ENCODE data around the gene STUM. TPM values are rescaled to one million over a fixed set of nuclear protein-coding genes. Genes with fewer than 3 reads are reported as not detected.
A peak's percentile ranks its signal among the peaks of the same experiment; 100 is the strongest.

The STUM gene
- total RNA-seq, 4 donors from 2014 or later: 1.4 to 4.1 (median 3.3) TPM

GRCh38 chr1:226603022-226603857 lies 54.7 kb downstream of the STUM start:
- Histone ChIP-seq H3K4me3 (no peak overlapping the region), H3K4me1 (peaks cover 9 to 26% (median 14%) of the 10 kb centered on the region in 4 donors), H3K27me3 (no peaks in the 10 kb centered on the region), H3K27ac (peak overlapping the region; percentile 63 to 80 (median 74)), H3K36me3 (no peaks in the 10 kb centered on the region), H3K9me3 (no peaks in the 10 kb centered on the region)
- peak; percentile 40 for DNase-seq
- 40 to 75% methylated on average over 1 to 8 of the region's 8 CpGs for WGBS, 2 donors (ENCODE audit: low coverage in 1 of 2)
- intact Hi-C loops (cut with DNase I; ENCODE audit: low total_unique reads): no loop called here
- no peak for TF ChIP-seq POLR2AphosphoS5 (IDR thresholded peaks at IDR 0.05)
- TF ChIP-seq POLR2A (IDR thresholded peaks at IDR 0.05): no peak
- no peak for TF ChIP-seq CTCF (IDR thresholded peaks at IDR 0.05)
- TF ChIP-seq EP300 (IDR thresholded peaks at IDR 0.05; ENCODE audit: low read depth): no peak
- in situ Hi-C loops (cut with MboI; ENCODE audit: low pct_ligation_motif_present in 1 of 4, low pct_unique_long_range_greater_than_20kb in 1 of 4, low sequenced_read_pairs in 3 of 4): loop anchor here in 2 of 4 donors (25.0 kb wide), 1 partner anchor 191 kb away; the partner anchor contains the start of gene PARP1 (in 2 of the 2)

GRCh38 chr1:226603858-226604559 lies 55.4 kb downstream of the STUM start:
- intact Hi-C loops (cut with DNase I; ENCODE audit: low total_unique reads): no loop called here
- H3K36me3 ChIP-seq: no peaks in the 10 kb centered on the region
- no peak for DNase-seq
- TF ChIP-seq POLR2A (IDR thresholded peaks at IDR 0.05) (no peak), EP300 (IDR thresholded peaks at IDR 0.05; ENCODE audit: low read depth) (no peak), CTCF (IDR thresholded peaks at IDR 0.05) (no peak), POLR2AphosphoS5 (IDR thresholded peaks at IDR 0.05) (no peak)
- in situ Hi-C loops (cut with MboI; ENCODE audit: low pct_ligation_motif_present in 1 of 4, low pct_unique_long_range_greater_than_20kb in 1 of 4, low sequenced_read_pairs in 3 of 4): loop anchor here in 2 of 4 donors (25.0 kb wide), 1 partner anchor 192 kb away; the partner anchor contains the start of gene PARP1 (in 2 of the 2)
- 78% methylated on average over 19 of the region's 19 CpGs; no CpG with 5 or more reads in 1 of the 2 donors for WGBS, 2 donors (ENCODE audit: low coverage in 1 of 2)
- H3K27me3 ChIP-seq: no peaks in the 10 kb centered on the region
- no peaks in the 10 kb centered on the region for H3K9me3 ChIP-seq
- H3K4me1 ChIP-seq: peaks cover 9 to 26% (median 14%) of the 10 kb centered on the region in 4 donors
- peak overlapping the region; percentile 63 to 80 (median 74) for H3K27ac ChIP-seq
- H3K4me3 ChIP-seq: no peak overlapping the region

GRCh38 chr1:226604560-226605317 lies 56.2 kb downstream of the STUM start:
- no peaks in the 10 kb centered on the region for H3K27me3 ChIP-seq
- DNase-seq: no peak
- H3K27ac ChIP-seq: peak overlapping the region in 2 of 4 donors; percentile 63 to 70
- in situ Hi-C loops (cut with MboI; ENCODE audit: low pct_ligation_motif_present in 1 of 4, low pct_unique_long_range_greater_than_20kb in 1 of 4, low sequenced_read_pairs in 3 of 4) (loop anchor here in 2 of 4 donors (25.0 kb wide), 1 partner anchor 192 kb away; the partner anchor contains the start of gene PARP1 (in 2 of the 2)), intact Hi-C loops (cut with DNase I; ENCODE audit: low total_unique reads) (no loop called here)
- no peaks in the 10 kb centered on the region for H3K9me3 ChIP-seq
- WGBS, 2 donors (ENCODE audit: low coverage in 1 of 2): 81% methylated on average over 9 of the region's 9 CpGs; no CpG with 5 or more reads in 1 of the 2 donors
- H3K4me1 ChIP-seq: peaks cover 9 to 26% (median 14%) of the 10 kb centered on the region in 4 donors
- no peaks in the 10 kb centered on the region for H3K36me3 ChIP-seq
- TF ChIP-seq POLR2A (IDR thresholded peaks at IDR 0.05) (no peak), POLR2AphosphoS5 (IDR thresholded peaks at IDR 0.05) (no peak), EP300 (IDR thresholded peaks at IDR 0.05; ENCODE audit: low read depth) (no peak), CTCF (IDR thresholded peaks at IDR 0.05) (no peak)
- H3K4me3 ChIP-seq: no peak overlapping the region

Measured in transverse colon (tissue), 4 donors.